ENCODE measurements around the gene GHITM. TPM values are rescaled to one million over a fixed set of nuclear protein-coding genes. Genes with fewer than 3 reads are reported as not detected.
"Not testable (repeated sequence)": the region's sequence is repeated elsewhere in the genome, so short reads cannot be mapped to it uniquely, and the experiment has no call there.

Gene GHITM
- polyA plus RNA-seq, 4 donors, result 142 to 301 (median 244) TPM

DNA sequence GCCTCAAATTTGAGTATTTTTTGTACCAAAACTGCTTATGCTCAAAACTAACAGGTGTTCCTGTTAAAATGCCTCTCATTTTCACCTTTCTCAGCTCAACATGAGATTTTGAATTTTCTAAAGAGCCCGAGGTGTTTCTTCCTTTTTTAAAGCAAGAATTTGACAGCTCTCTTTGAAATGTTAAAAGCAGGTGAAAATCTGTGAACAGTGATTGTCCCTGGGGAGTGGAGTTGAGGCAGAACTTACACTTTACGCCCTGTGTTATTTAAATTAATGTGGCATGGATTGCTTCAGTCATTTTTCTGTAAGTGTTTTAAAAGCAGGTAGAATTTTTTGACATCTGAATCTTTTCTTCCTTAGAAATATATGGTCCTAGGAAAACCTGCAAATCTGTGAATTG is 25.1 kb downstream of the GHITM start:
- no peak overlapping the region for H3K27ac ChIP-seq (ENCODE audit: low read depth in 1 of 3, low read length in 2 of 3)
- 34 to 59% (median 55%) methylated on average over 2 of the region's 2 CpGs for WGBS, 3 donors
- peaks cover 0 to 5% of the 10 kb centered on the region in 2 donors for H3K9me3 ChIP-seq (ENCODE audit: control insufficient read depth in 2 of 2, insufficient read depth in 1 of 2, low read depth in 1 of 2, low read length in 1 of 2)
- no peaks in the 10 kb centered on the region for H3K36me3 ChIP-seq (ENCODE audit: control insufficient read depth in 3 of 3, insufficient read depth in 2 of 3, low read depth in 1 of 3, low read length in 3 of 3)
- H3K4me3 ChIP-seq (ENCODE audit: low read depth in 1 of 3, low read length in 3 of 3), result no peak overlapping the region
- H3K27me3 ChIP-seq (ENCODE audit: control insufficient read depth in 3 of 3, insufficient read depth in 3 of 3, low read length in 3 of 3), result peaks cover 0 to 6% (median 3%) of the 10 kb centered on the region in 3 donors
- FAIRE-seq (no peak), DNase-seq (no peak)
- H3K4me1 ChIP-seq (ENCODE audit: control insufficient read depth in 3 of 3, insufficient read depth in 2 of 3, low read depth in 1 of 3, low read length in 2 of 3), result no peaks in the 10 kb centered on the region

DNA sequence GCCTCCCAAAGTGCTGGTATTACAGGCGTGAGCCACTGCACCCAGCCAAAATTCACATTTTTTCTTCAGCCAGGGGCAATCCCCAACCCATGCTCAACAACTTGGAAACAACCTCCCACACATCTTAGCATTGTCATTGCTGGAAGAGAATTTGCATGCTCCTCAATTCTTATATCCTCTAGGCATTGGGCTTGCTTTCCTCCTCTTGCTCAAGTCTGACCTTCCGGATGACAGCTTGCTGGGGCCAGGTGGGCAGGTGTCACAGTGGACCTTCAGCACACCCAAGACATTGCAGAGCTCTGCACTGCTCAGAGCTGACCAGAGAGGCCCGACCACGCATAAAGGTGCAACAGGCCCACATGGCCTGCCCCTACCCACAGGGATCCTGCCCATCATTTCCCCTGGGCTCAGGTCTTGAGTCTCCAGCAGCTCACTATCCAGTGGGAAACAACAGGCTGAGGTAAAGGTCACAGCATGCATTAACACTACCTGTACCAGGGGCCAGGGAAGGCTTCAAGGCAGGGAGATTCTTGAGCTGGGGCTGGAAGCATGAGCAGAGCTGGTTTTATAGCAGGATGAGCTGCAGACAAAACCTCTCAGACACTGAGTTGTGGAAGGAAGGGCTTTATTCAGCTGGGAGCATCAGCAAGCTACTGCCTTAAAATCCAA is 27.4 kb downstream of the GHITM start:
- FAIRE-seq (no peak), DNase-seq (no peak)
- Histone ChIP-seq H3K27ac (ENCODE audit: low read depth in 1 of 3, low read length in 2 of 3) (no peak overlapping the region), H3K4me3 (ENCODE audit: low read depth in 1 of 3, low read length in 3 of 3) (no peak overlapping the region), H3K36me3 (ENCODE audit: control insufficient read depth in 3 of 3, insufficient read depth in 2 of 3, low read depth in 1 of 3, low read length in 3 of 3) (no peaks in the 10 kb centered on the region), H3K4me1 (ENCODE audit: control insufficient read depth in 3 of 3, insufficient read depth in 2 of 3, low read depth in 1 of 3, low read length in 2 of 3) (no peaks in the 10 kb centered on the region), H3K9me3 (ENCODE audit: control insufficient read depth in 2 of 2, insufficient read depth in 1 of 2, low read depth in 1 of 2, low read length in 1 of 2) (peaks cover 0 to 5% of the 10 kb centered on the region in 2 donors), H3K27me3 (ENCODE audit: control insufficient read depth in 3 of 3, insufficient read depth in 3 of 3, low read length in 3 of 3) (peaks cover 0 to 3% (median 2%) of the 10 kb centered on the region in 3 donors)
- WGBS, 3 donors, result 93 to 96% (median 93%) methylated on average over 4 of the region's 4 CpGs

DNA sequence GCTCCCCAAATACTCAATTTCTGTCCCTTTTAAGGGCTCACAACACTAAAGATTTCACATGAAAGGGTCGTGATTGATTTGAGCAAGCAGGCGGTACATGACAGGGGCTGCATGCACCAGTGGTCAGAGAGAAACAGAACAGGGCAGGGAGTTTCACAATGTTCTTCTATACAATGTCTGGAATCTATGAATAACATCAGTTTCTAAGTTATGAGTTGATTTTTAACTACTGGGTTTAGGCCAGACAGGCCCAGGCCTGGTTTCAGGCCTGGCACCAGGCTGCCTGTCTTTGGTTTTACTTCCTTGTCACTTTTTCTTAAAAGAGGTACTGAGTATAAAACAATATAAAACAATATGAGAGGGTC is 28.0 kb downstream of the GHITM start:
- not testable (repeated sequence) for FAIRE-seq; H3K27me3 ChIP-seq (ENCODE audit: control insufficient read depth in 3 of 3, insufficient read depth in 3 of 3, low read length in 3 of 3); H3K4me3 ChIP-seq (ENCODE audit: low read depth in 1 of 3, low read length in 3 of 3); H3K4me1 ChIP-seq (ENCODE audit: control insufficient read depth in 3 of 3, insufficient read depth in 2 of 3, low read depth in 1 of 3, low read length in 2 of 3); H3K9me3 ChIP-seq (ENCODE audit: control insufficient read depth in 2 of 2, insufficient read depth in 1 of 2, low read depth in 1 of 2, low read length in 1 of 2); H3K27ac ChIP-seq (ENCODE audit: low read depth in 1 of 3, low read length in 2 of 3); H3K36me3 ChIP-seq (ENCODE audit: control insufficient read depth in 3 of 3, insufficient read depth in 2 of 3, low read depth in 1 of 3, low read length in 3 of 3); DNase-seq
- WGBS, 3 donors, result 82 to 94% (median 92%) methylated on average over 2 of the region's 2 CpGs

DNA sequence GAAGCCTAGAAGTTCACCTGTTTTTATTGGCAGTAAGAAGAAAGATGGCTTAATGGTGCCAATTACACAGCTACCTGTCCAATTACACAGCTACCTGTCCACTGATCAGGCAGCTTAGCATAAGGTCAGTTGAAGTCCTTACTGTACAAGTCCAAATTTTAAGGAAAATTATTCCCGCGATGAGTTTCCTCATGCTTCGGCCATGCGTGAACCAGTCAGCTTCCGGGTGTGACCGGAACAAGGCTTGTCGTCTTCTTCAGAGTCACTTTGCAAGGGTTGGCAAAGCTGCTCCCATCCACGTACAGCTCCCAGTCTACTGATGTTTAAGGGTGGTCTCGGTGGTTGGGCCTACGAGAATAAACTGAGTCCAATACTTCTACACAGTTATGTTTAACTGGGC is 29.1 kb downstream of the GHITM start:
- not testable (repeated sequence) for H3K4me1 ChIP-seq (ENCODE audit: control insufficient read depth in 3 of 3, insufficient read depth in 2 of 3, low read depth in 1 of 3, low read length in 2 of 3); H3K36me3 ChIP-seq (ENCODE audit: control insufficient read depth in 3 of 3, insufficient read depth in 2 of 3, low read depth in 1 of 3, low read length in 3 of 3); H3K27ac ChIP-seq (ENCODE audit: low read depth in 1 of 3, low read length in 2 of 3); H3K9me3 ChIP-seq (ENCODE audit: control insufficient read depth in 2 of 2, insufficient read depth in 1 of 2, low read depth in 1 of 2, low read length in 1 of 2); H3K27me3 ChIP-seq (ENCODE audit: control insufficient read depth in 3 of 3, insufficient read depth in 3 of 3, low read length in 3 of 3); H3K4me3 ChIP-seq (ENCODE audit: low read depth in 1 of 3, low read length in 3 of 3); FAIRE-seq; DNase-seq
- WGBS, 3 donors, result 93 to 96% (median 95%) methylated on average over 10 of the region's 10 CpGs

DNA sequence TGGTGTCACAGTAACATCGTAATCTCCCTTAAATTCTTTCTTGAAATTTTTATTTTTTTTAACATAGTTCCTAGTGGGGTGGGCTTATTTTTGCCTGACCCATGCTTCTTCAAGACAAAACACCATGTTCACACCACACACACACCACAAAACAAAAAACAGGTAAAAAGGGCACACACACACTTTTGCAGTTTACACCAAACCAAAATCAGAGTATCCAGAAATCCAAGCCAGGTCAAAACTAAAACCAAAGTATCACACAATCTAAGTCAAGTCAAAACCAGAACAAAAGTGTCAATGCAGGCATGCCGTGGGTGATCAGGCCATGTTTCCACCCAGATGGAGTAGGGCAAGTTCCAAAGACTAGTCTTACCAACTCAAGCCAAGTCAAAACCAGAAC is 31.9 kb downstream of the GHITM start:
- H3K27ac ChIP-seq (ENCODE audit: low read depth in 1 of 3, low read length in 2 of 3); FAIRE-seq; H3K36me3 ChIP-seq (ENCODE audit: control insufficient read depth in 3 of 3, insufficient read depth in 2 of 3, low read depth in 1 of 3, low read length in 3 of 3); H3K9me3 ChIP-seq (ENCODE audit: control insufficient read depth in 2 of 2, insufficient read depth in 1 of 2, low read depth in 1 of 2, low read length in 1 of 2); DNase-seq; H3K27me3 ChIP-seq (ENCODE audit: control insufficient read depth in 3 of 3, insufficient read depth in 3 of 3, low read length in 3 of 3); H3K4me1 ChIP-seq (ENCODE audit: control insufficient read depth in 3 of 3, insufficient read depth in 2 of 3, low read depth in 1 of 3, low read length in 2 of 3); H3K4me3 ChIP-seq (ENCODE audit: low read depth in 1 of 3, low read length in 3 of 3): not testable (repeated sequence)
- WGBS, 3 donors, result 79 to 88% (median 81%) methylated on average over 2 of the region's 2 CpGs

DNA sequence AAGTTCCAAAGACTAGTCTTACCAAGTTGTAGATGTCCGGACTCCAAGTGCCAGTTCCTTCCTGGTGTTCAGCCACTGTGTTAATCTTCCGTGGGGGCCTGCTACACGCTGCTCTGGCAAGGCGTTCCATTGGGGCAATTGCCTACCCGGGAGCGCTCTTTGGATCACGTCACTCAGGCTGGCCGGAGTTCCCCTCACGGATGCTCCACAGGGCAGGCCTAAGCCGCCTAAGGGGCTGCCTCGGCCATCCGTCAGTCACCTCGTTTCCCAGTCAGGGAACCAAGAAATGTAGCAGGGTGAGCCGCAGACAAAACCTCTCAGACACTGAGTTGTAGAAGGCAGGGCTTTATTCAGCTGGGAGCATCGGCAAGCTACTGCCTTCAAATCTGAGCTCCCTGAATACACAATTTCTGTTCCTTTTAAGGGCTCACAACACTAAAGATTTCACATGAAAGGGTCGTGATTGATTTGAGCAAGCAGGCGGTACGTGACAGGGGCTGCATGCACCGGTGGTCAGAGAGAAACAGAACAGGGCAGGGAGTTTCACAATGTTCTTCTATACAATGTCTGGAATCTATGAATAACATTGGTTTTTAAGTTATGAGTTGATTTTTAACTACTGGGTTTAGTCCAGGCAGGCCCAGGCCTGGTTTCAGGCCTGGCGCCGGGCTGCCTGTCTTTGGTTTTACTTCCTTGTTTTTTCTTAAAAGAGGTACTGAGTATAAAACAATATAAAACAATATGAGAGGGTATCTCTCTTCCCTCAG is 32.6 kb downstream of the GHITM start:
- not testable (repeated sequence) for H3K4me1 ChIP-seq (ENCODE audit: control insufficient read depth in 3 of 3, insufficient read depth in 2 of 3, low read depth in 1 of 3, low read length in 2 of 3); H3K27me3 ChIP-seq (ENCODE audit: control insufficient read depth in 3 of 3, insufficient read depth in 3 of 3, low read length in 3 of 3); FAIRE-seq; H3K36me3 ChIP-seq (ENCODE audit: control insufficient read depth in 3 of 3, insufficient read depth in 2 of 3, low read depth in 1 of 3, low read length in 3 of 3); H3K4me3 ChIP-seq (ENCODE audit: low read depth in 1 of 3, low read length in 3 of 3); H3K9me3 ChIP-seq (ENCODE audit: control insufficient read depth in 2 of 2, insufficient read depth in 1 of 2, low read depth in 1 of 2, low read length in 1 of 2); DNase-seq
- WGBS, 3 donors, result 86 to 88% (median 86%) methylated on average over 18 to 21 of the region's 21 CpGs
- H3K27ac ChIP-seq (ENCODE audit: low read depth in 1 of 3, low read length in 2 of 3), result peak overlapping the region in 1 of 3 donors; percentile 11

DNA sequence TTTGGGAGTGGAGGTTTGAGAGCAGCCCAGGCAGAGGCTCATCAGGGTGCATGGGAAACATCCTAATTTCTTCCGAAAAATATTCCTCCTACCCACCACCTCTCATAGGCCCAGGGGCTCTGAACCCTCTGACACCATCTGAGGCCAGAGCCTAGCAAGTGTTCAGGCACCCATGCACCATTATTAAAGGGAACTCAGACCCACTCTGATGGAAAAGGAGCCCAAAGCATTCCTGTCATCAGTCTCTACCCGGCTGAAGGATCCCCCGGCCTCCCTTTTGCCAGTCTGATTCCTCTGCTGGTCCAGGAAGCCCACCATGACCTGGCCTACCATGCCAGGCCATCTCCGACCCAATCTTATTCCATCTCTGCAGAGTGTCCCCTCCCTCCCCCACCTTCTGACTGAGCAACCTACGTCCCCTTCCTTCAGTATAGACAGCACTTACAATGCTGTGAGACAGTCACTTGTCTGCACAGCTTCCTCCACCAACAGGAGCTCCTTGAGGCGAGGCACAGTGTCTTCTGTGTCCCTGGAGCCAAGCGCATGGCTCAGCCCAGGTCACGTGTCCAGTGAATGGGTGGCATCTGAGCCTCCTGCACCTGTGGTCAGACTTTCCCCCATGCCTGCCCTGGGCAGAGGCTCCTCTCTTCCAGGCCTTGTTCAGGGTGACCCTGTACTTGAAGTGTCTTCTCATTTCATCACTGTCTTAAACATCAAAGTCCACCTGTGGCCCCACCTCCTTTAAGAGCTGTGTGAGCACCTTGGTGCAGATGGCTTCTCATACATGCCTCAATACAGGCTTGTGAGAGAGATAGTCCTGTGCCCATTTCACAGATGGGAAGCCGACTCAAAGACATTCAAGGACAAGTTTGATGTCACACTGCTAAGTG is 33.4 kb downstream of the GHITM start:
- Histone ChIP-seq H3K9me3 (ENCODE audit: control insufficient read depth in 2 of 2, insufficient read depth in 1 of 2, low read depth in 1 of 2, low read length in 1 of 2) (no peaks in the 10 kb centered on the region), H3K4me1 (ENCODE audit: control insufficient read depth in 3 of 3, insufficient read depth in 2 of 3, low read depth in 1 of 3, low read length in 2 of 3) (no peaks in the 10 kb centered on the region), H3K4me3 (ENCODE audit: low read depth in 1 of 3, low read length in 3 of 3) (no peak overlapping the region), H3K36me3 (ENCODE audit: control insufficient read depth in 3 of 3, insufficient read depth in 2 of 3, low read depth in 1 of 3, low read length in 3 of 3) (no peaks in the 10 kb centered on the region), H3K27me3 (ENCODE audit: control insufficient read depth in 3 of 3, insufficient read depth in 3 of 3, low read length in 3 of 3) (no peaks in the 10 kb centered on the region), H3K27ac (ENCODE audit: low read depth in 1 of 3, low read length in 2 of 3) (peak overlapping the region in 1 of 3 donors; percentile 11)
- 87 to 97% (median 89%) methylated on average over 9 of the region's 9 CpGs for WGBS, 3 donors
- DNase-seq, result no peak
- no peak for FAIRE-seq

DNA sequence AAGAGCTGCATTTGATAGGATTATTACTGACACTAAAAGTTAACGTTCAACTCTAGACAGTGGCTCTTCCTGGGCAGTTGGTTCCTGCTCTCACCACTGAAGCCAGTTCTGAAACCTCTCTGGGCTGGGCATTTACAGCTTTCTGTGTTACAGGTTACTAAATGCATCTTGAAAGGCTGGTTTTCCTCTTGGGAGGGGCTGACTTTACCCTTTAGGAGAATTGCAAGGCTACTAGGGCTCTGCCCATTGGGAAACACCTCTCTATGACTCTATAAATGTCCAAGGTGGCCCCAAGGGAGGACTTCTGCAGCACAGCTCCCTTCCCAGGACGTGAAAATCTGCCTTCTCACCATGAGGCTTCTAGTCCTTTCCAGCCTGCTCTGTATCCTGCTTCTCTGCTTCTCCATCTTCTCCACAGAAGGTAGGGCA is 34.2 kb downstream of the GHITM start, which contains the start of gene GPR15LG:
GPR15LG (plus strand) TSS at position 301 of the 429 bp plus-strand sequence; CDS start at position 352, 51 bp downstream.
- no peaks in the 10 kb centered on the region for H3K9me3 ChIP-seq (ENCODE audit: control insufficient read depth in 2 of 2, insufficient read depth in 1 of 2, low read depth in 1 of 2, low read length in 1 of 2)
- H3K27me3 ChIP-seq (ENCODE audit: control insufficient read depth in 3 of 3, insufficient read depth in 3 of 3, low read length in 3 of 3), result no peaks in the 10 kb centered on the region
- DNase-seq (no peak), FAIRE-seq (no peak)
- H3K27ac ChIP-seq (ENCODE audit: low read depth in 1 of 3, low read length in 2 of 3), result peak within 1 kb of the TSS in 1 of 3 donors; percentile 17
- H3K4me1 ChIP-seq (ENCODE audit: control insufficient read depth in 3 of 3, insufficient read depth in 2 of 3, low read depth in 1 of 3, low read length in 2 of 3), result no peaks in the 10 kb centered on the region
- H3K36me3 ChIP-seq (ENCODE audit: control insufficient read depth in 3 of 3, insufficient read depth in 2 of 3, low read depth in 1 of 3, low read length in 3 of 3), result no peaks in the 10 kb centered on the region
- peak within 1 kb of the TSS in 2 of 3 donors; percentile 15 to 32 for H3K4me3 ChIP-seq (ENCODE audit: low read depth in 1 of 3, low read length in 3 of 3)
- WGBS, 3 donors, result 44 to 63% (median 47%) methylated on average over 2 of the region's 2 CpGs

All from small intestine (tissue), 7 donors.